Endodermal cell (in vitro differentiated cells): ENCODE measurements around the gene CDC42SE2. TPM values are rescaled to one million over a fixed set of nuclear protein-coding genes. Genes with fewer than 3 reads are reported as not detected.

ENCODE experiments used
- DNase-seq: peaks from one replicate; pipeline ENCODE4 v3.0.0-alpha.2; 2017
- H3K27ac ChIP-seq: 2 replicates; pipeline ENCODE4 v1.5.1; 2013; ENCODE audit warnings: mild to moderate bottlenecking, low read depth, low read length, moderate library complexity
- H3K27me3 ChIP-seq: 2 replicates; pipeline ENCODE4 v1.6.1; 2013; ENCODE audit warnings: mild to moderate bottlenecking, low read length, moderate library complexity; ENCODE audit not compliant: insufficient read depth, control insufficient read depth, poor library complexity, severe bottlenecking
- H3K36me3 ChIP-seq: 2 replicates; pipeline ENCODE4 v1.7.0; 2013; ENCODE audit warnings: mild to moderate bottlenecking, low read length, moderate library complexity; ENCODE audit not compliant: control insufficient read depth, insufficient read depth
- H3K4me1 ChIP-seq: one replicate; pipeline ENCODE4 v1.7.0; 2013; ENCODE audit warnings: low read length; ENCODE audit not compliant: control insufficient read depth, insufficient read depth
- H3K4me3 ChIP-seq: 2 replicates; pipeline ENCODE4 v1.5.1; 2013; ENCODE audit warnings: mild to moderate bottlenecking, low read length, moderate library complexity
- H3K9ac ChIP-seq: 2 replicates; pipeline ENCODE4 v1.6.1; 2013; ENCODE audit warnings: mild to moderate bottlenecking, low read length, moderate library complexity; ENCODE audit not compliant: poor library complexity, severe bottlenecking; ENCODE audit errors: extremely low read depth
- H3K9me3 ChIP-seq: 2 replicates; pipeline ENCODE4 v1.6.1; 2013; ENCODE audit warnings: mild to moderate bottlenecking, low read length, moderate library complexity; ENCODE audit not compliant: control insufficient read depth
- H3K27ac Mint-ChIP-seq: 2 replicates; pipeline ENCODE4 v1.8.0; 2020; ENCODE audit warnings: mixed read lengths
- H3K27me3 Mint-ChIP-seq: 2 replicates; pipeline ENCODE4 v1.8.0; 2021; ENCODE audit warnings: mild to moderate bottlenecking, mixed read lengths; ENCODE audit not compliant: insufficient read depth
- H3K36me3 Mint-ChIP-seq: 2 replicates; pipeline ENCODE4 v1.8.0; 2020; ENCODE audit warnings: low read depth, mixed read lengths
- H3K4me1 Mint-ChIP-seq: 2 replicates; pipeline ENCODE4 v1.8.0; 2020; ENCODE audit warnings: mixed read lengths
- H3K4me3 Mint-ChIP-seq: 2 replicates; pipeline ENCODE4 v1.8.0; 2020; ENCODE audit warnings: mild to moderate bottlenecking, moderate library complexity, mixed read lengths
- H3K9me3 Mint-ChIP-seq: 2 replicates; pipeline ENCODE4 v1.8.0; 2020; ENCODE audit warnings: mild to moderate bottlenecking, mixed read lengths
- WGBS, 2 experiments: methylation state at CpG; one replicate each; pipeline versions ENCODE4 v1.1.5 to v1.1.7; 2013; ENCODE audit warnings: missing lambda C conversion rate in 2 of 2, mixed read lengths in 1 of 2; ENCODE audit not compliant: insufficient coverage in 1 of 2, insufficient read length in 1 of 2; 5-methylcytosine and 5-hydroxymethylcytosine counted together
- total RNA-seq, 2 donors: library from RNA; stranded (reverse); fragmentation: NEBNext Ultra II Directional in 1 of 2; extraction: Animal tissue kit (Norgen Biotek cat#: 25700) in 1 of 2; gene quantifications; 2 replicates in 1 of 2; 3 replicates in 1 of 2; pipeline ENCODE4 v1.2.1, GENCODE V29; 2021
- TF ChIP-seq, protein P1 (sequence below): fragments of 200-600 bp; sonication (generic); conservative IDR thresholded peaks from 2 replicates; pipeline ENCODE4 v1.5.0; 2021; ENCODE audit warnings: antibody characterized with exemption, mild to moderate bottlenecking

Gene CDC42SE2
- total RNA-seq, 2 donors from 2014 or later, result 28.6 to 36.4 TPM

DNA sequence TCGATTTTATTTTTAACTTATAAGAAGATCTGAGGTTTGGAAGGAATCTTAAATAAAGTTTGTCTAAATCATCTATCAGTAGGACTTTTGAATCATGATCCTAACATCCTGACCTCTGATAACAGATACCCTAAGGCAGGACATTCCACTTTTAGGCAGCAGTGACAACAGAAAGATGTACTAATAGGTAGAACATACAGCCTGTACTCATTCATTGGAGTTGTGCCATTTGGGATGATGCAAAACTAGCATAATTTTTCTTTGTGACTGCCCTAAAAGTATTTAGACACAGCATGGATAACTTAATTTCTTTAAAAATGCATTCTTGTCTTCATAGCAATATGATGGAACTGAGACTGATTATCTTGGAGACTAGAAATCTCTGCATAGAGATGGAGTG, 39.7 kb downstream of the CDC42SE2 start:
- Mint-ChIP-seq H3K36me3 (peaks cover 23% of the 10 kb centered on the region), H3K4me1 (no peaks in the 10 kb centered on the region), H3K9me3 (peaks cover 15% of the 10 kb centered on the region), H3K27me3 (no peaks in the 10 kb centered on the region), H3K27ac (no peak overlapping the region), H3K4me3 (no peak overlapping the region)
- no peak for DNase-seq
- H3K4me1 ChIP-seq, result no peaks in the 10 kb centered on the region
- TF ChIP-seq, protein P1, sequence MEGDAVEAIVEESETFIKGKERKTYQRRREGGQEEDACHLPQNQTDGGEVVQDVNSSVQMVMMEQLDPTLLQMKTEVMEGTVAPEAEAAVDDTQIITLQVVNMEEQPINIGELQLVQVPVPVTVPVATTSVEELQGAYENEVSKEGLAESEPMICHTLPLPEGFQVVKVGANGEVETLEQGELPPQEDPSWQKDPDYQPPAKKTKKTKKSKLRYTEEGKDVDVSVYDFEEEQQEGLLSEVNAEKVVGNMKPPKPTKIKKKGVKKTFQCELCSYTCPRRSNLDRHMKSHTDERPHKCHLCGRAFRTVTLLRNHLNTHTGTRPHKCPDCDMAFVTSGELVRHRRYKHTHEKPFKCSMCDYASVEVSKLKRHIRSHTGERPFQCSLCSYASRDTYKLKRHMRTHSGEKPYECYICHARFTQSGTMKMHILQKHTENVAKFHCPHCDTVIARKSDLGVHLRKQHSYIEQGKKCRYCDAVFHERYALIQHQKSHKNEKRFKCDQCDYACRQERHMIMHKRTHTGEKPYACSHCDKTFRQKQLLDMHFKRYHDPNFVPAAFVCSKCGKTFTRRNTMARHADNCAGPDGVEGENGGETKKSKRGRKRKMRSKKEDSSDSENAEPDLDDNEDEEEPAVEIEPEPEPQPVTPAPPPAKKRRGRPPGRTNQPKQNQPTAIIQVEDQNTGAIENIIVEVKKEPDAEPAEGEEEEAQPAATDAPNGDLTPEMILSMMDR, result no peak
- H3K9ac ChIP-seq, result no peak overlapping the region
- H3K36me3 ChIP-seq, result no peaks in the 10 kb centered on the region
- no peak overlapping the region for H3K4me3 ChIP-seq
- H3K27me3 ChIP-seq, result no peaks in the 10 kb centered on the region
- H3K27ac ChIP-seq, result no peak overlapping the region
- H3K9me3 ChIP-seq, result peaks cover 12% of the 10 kb centered on the region
- 83% methylated on average over 1 of the region's 1 CpG; no CpG with 5 or more reads in 1 of the 2 experiments for WGBS, 2 experiments

DNA sequence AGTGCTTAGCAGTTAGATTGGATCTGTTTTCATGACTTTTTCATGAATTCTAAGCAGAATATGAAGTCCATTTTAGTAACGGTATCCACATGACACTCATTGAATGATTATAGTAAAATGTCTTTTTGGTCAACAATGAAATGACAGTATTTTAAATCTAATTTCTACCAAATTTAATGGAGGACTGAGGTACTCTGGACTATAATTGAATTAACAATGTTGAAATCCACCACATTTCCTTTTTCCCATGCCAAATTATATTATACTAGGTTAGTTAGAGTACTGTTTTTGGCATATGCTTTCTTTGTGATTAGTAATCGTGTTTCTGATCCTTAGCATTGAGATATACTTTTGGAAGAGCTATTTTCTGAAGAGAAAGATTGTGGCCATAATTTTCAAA, 40.6 kb downstream of the CDC42SE2 start:
- WGBS, 2 experiments, result 100% methylated on average over 2 of the region's 2 CpGs; no CpG with 5 or more reads in 1 of the 2 experiments
- Mint-ChIP-seq H3K9me3 (peaks cover 15% of the 10 kb centered on the region), H3K4me1 (no peaks in the 10 kb centered on the region), H3K36me3 (peaks cover 23% of the 10 kb centered on the region), H3K4me3 (no peak overlapping the region), H3K27me3 (no peaks in the 10 kb centered on the region), H3K27ac (no peak overlapping the region)
- Histone ChIP-seq H3K9ac (no peak overlapping the region), H3K9me3 (peaks cover 12% of the 10 kb centered on the region), H3K36me3 (no peaks in the 10 kb centered on the region), H3K4me3 (no peak overlapping the region), H3K27me3 (no peaks in the 10 kb centered on the region), H3K4me1 (no peaks in the 10 kb centered on the region), H3K27ac (no peak overlapping the region)
- DNase-seq, result no peak
- TF ChIP-seq, protein P1, result no peak

DNA sequence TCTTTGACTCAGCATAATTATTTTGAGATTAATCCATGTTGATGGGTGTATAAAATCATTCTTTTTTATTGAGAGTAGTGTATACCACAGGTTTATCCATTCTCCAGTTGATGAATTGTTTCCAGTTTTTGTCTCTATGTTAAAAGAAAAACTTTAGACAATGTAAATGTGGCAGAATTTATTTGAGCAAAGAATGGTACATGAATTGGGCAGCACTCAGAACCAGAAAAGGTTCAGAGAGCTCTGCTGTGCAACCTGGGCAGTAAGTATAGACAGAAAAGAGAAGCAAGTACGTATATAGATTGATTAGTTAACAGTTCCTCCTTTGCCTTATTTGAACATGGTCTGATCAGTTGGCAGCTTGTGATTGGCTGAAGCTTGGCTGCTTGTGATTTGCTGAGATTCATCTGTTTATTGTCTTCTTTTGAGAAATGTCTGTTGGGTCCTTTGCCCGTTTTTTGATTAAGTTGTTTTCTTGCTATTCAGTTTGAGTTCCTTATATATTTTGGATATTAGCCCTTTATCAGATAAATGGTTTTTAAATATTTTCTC, 41.4 kb downstream of the CDC42SE2 start:
- Mint-ChIP-seq H3K9me3 (peaks cover 15% of the 10 kb centered on the region), H3K4me3 (no peak overlapping the region), H3K27me3 (no peaks in the 10 kb centered on the region), H3K4me1 (no peaks in the 10 kb centered on the region), H3K27ac (no peak overlapping the region), H3K36me3 (peaks cover 20% of the 10 kb centered on the region)
- WGBS, 2 experiments, result 85 to 100% methylated on average over 1 to 2 of the region's 2 CpGs
- Histone ChIP-seq H3K4me1 (no peaks in the 10 kb centered on the region), H3K9ac (no peak overlapping the region), H3K27ac (no peak overlapping the region), H3K36me3 (no peaks in the 10 kb centered on the region), H3K4me3 (no peak overlapping the region), H3K9me3 (peaks cover 12% of the 10 kb centered on the region), H3K27me3 (no peaks in the 10 kb centered on the region)
- TF ChIP-seq, protein P1, result no peak
- no peak for DNase-seq
